Measurements from ENCODE around the gene HMGCL.
"Not testable (repeated sequence)": the region's sequence is repeated elsewhere in the genome, so short reads cannot be mapped to it uniquely, and the experiment has no call there.

HMGCL gene

DNA sequence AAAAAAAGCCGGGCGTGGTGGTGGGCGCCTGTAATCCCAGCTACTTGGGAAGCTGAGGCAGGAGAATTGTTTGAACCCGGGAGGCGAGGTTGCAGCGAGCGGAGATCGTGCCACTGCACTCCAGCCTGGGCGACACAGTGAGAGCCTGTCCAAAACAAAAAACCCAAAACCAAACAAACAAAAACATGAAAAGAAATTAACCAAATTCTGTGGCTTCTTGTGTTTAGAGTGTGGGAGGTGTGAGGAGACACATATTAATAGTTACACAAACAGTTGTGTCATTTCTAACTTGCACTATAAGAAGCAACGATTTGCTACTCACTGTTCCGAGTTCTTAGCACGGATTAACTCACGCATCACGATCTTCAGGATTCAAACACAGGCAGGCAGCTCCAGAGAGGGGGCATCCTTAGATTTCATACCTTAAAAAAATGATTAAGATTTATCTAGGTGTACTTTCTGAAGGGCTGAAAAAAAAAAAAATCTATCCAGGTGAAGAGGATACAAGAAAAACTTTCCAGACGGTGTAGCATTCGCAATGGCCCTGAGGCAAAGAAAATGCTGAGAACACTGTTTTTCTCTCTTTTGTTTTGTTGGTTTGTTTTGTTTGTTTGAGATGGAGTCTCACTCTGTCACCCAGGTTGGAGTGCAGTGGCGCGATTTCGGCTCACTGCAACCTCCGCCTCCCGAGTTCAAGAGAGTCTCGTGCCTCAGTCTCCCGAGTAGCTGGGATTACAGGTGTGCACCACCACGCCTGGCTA is 713 bp upstream of the HMGCL start:
- no peak for DNase-seq

DNA sequence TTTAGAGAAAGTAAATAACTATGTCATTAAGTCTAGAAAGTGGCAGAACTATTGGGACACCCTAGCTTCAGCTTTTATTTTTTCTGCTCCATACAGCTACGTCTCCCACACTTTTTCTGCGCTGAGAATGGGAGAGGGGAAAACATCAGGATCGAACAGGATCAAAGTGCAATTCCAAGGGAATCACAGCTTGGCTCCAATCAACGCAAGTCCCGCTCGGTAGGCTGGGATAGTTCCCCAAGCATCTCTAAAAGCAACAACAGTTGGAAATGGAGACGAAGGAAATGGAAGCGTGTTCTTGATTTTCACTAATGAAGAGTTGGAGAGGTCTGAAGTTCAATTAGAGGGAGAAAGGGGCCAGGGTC is 536 bp downstream of the HMGCL start:
- no peak for DNase-seq

DNA sequence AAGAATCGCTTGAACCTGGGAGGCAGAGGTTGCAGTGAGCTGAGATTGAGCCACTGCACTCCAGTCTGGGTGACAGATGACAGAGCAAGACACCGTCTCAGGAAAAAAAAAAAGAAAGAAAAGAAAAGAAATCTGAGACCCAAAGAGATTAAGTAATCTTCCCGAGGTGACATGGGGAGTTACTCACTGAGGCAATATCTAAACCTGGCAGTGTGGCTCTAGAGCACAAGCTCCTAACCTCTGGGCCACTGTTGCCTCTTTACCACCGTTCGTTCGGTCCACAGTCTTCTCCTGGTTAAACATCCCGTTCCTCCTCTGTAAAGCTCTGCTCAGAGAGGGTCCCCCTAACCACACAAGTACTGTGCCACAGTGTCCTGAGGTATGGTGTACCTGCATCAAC is 1.5 kb downstream of the HMGCL start:
- no peak for DNase-seq

DNA sequence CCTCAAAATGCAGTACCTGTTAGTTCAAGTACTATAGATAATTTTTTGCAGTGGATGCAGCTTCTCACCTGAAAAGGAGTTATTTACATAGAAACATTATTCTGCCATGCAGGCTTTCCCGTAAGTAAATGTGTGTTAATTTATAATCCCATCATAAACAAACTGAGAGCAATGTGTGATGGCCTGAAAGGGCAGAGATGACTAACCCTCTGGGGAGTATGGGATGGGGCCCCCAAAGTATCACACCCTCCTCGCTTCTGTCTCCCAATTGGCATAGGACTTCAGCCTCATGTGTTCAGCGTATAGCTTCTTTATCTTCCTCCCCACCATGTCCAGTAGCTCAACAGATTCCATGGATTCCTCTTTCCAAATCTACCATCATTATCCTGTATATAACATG is 7.6 kb downstream of the HMGCL start:
- no peak for DNase-seq

DNA sequence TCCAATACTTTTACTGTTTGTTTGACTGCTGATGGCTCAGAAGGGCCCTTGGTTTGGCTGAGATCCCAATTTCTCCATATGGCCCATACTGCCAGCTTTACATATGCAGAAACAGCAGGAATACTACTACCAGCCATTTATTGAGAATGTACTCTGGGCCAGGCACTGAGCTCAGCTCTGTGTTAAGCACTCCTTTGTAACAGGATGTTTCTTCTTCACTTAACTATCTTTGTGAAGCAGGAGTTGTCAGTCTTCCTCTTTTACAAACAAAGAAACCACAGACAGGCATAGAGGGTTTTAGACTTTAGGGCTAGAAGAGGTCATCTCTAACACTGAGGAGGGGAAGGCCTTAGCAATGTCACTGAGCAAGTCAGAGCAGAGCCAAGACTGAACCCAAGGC is 8.3 kb downstream of the HMGCL start:
- DNase-seq: no peak

DNA sequence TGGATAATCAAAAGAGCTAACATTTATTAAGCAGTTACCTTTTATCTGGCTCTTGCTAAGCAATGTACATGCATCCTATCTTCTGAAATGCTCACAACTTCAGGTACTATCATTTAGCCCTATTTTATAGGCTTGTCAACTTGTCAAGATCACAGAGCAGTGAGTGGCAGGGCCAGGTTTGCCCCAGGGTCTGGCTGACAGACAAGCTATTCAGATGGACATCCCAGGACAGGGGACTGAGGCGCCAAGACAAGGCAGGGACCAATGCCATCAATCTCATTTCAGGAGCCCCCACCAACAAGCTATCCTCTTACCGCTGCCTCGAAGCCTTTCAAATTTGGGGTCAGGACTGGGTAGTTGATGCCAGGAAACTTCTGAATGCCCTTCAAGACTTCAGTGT is 8.9 kb downstream of the HMGCL start:
- DNase-seq: no peak

DNA sequence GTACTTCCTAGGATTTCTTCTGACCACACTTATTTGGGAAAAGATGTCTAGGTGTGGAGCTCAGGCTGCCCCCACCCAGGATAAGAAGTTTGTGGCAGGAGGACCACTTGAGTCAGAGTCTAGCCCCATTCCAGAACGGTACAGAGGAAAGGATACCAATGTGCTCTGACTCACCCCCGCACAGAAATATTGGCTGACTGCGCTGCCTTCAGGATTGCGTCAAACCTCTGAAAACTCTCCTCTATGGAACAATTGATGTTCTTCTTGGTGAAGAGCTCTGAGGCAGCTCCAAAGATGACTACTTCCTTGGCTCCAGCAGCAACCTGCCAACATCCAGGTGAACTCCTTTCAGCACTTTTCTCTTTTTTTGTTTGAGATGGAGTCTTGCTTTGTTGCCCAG is 11.2 kb downstream of the HMGCL start:
- DNase-seq: no peak

DNA sequence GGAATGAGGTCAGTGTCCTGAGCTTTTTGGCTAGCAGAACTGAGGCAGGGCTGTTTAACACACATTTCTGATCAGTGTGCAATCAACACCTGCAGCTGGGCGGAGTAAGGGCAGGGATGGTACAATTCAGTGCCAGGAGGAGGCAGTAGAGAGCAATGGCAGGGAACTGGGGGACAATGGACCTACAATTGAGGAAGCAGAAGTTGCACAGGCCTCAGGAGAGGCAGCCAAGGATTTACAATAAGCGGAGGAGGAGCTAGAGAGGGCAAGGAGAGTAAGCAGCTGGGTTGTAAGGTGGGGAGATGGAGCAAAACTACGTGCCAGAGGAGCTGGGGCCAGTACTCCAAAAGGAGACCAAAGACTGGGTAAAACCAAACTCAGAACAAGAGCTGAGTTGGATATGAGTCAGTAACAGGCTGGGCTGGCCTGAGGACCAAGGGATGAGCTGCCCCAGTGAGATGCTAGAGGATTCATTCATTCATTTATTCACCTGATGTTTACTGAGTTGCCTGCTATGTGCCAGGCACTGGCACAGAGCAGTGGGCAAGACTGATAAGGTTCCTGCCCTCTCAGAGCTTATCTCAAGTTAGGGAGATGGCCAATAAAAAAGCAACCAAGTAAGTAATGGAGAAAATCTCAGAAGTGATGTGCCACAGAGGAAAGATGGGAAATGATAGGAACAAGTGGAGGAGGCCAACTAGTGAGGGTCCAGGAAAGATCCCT is 14.2 kb downstream of the HMGCL start:
- DNase-seq: peak; percentile 56

DNA sequence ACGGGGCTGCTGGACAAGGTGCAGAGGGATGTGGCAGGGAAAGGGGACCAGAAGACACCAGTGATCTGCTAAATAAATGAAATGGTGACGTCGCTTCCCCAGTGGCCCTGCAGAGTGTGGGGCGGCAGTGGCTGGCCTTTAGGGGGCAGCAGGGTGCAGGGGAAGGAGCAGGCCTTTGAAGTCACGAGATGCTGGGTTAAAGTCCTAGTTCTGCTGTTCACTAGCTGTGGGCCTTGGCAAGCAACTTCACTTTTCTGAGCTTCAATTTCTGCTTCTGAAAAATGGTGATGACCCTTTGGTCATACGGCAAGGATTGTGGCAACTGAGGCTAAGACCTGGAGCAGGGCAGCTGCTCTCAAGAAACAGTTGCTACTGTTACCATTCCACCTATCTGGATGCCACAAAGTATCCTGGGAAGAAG is 15.5 kb downstream of the HMGCL start:
- peak; percentile 79 for DNase-seq

DNA sequence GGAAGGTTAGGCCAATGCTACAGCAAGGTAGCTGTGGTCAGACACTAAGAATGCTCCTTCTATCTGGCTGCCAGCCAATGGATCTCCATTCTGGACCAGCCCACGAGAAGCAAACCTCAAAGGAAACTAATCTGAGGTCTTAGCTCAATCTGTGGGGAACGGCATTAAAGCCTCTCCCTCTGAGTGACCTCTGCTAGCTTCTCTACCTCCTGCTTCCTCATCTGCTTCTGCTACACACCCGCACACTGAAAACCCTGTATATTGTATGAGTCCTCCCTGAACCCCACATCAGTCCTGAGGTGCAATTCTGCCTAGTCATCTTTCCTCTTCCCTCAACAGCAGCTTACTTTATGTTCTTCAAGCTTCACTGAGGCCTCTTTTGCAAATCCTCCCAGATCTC is 17.8 kb downstream of the HMGCL start:
- DNase-seq: no peak

DNA sequence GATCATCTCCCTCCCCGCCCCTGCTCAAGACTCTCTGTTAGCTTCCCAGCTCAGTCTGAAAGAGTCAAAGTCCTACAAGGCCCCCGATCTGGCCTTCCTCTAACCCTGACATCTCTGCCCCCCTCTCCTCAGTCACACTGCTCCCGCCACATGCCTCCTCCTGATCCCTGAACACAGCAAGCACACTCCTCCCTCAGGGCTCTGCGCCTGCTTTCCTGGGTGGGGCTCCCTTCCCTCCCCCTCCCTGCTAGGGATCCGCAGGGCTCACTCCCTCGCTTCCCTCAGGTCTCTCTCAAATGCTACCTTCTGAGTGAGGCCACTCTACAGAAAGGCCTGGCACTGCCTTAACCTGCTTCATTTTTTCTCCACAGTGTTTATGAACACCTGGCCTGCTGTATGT is 18.9 kb downstream of the HMGCL start:
- DNase-seq: no peak

DNA sequence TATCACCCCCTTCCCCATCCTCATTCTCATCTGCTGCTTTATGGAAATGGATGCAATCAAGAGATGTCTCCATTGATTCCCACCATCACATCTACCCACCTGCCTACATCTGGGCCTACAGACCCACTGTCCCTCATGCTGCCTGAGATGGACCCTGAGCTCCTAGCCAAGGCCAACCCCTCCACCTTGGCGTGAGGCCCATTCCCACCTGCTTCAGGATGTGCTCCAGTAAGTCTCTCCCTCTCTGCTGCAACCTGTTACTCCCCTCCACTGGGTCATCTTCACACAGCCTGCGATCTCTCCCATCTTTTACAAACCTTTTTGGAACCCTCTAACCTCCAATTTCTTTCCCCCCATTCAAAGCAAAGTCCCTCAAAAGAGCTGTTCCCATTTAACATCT is 20.2 kb downstream of the HMGCL start:
- DNase-seq: no peak

DNA sequence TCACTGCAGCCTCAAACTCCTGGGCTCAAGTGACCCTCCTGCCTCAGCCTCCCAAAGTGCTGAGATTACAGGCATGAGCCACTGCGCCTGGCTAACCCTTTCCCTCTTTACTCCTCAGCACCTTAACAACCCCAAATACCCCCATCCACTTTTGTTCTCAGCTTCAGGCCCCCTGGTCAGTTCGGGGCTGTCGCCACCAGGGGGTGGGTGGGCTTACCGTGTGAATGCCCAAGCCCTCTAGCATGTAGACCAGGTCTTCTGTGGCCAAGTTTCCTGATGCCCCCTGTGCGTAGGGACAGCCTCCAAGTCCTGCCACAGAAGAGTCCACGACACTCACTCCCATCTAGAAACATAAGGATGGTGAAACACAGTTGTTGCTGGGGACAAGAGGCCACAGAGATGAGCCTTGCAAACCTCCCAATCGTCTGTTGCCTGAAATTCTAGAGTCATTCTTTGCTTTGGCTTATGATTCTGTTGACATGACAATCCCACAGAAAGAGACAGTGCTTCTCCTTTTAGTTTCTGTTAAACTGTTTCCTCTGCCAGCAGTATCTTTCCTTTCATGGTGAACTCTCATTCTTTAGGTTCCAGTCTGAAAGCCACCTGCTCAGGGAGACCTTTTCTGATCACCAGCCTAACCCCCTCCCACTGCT is 20.9 kb downstream of the HMGCL start:
- no peak for DNase-seq

DNA sequence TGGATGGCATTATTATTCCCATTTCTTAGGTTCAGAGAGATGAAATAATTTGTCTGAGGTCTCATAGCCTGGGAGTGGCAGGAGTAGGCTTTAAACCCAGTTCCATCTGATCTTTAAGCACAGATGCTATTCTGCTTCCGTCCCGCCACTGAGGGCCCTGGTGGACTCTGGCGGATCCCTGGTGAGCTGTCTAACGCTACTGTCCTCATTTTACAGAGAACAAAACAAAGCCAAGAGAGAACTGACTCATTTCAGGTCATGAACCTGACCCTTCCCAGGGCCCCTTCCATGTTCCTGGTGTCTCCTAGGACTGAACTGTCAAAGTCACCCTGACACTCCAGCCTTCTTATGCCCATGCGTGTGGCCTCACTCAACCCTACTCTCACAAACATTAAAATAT is 21.6 kb downstream of the HMGCL start:
- DNase-seq: no peak

DNA sequence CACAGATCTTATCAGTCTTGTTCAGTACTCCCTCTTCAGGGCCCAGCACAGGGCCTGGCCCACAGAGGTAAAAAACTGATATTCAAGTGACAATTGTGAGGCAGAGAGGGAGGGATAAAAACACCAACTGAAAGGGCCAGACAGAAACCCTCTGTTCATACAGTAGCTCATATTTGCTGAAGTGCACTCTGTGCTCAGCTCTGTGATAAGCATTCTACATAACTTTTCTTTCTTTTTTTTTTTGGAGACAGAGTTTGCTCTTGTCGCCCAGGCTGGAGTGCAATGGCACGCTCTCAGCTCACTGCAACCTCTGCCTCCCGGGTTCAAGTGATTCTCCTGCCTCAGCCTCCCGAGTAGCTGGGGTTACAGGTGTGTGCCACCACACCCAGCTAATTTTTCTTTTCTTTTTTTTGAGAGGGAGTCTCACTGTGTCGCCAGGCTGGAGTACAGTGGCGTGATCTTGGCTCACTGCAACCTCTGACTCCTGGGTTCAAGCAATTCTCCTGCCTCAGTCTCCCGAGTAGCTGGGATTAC is 22.4 kb downstream of the HMGCL start:
- DNase-seq: not testable (repeated sequence)

DNA sequence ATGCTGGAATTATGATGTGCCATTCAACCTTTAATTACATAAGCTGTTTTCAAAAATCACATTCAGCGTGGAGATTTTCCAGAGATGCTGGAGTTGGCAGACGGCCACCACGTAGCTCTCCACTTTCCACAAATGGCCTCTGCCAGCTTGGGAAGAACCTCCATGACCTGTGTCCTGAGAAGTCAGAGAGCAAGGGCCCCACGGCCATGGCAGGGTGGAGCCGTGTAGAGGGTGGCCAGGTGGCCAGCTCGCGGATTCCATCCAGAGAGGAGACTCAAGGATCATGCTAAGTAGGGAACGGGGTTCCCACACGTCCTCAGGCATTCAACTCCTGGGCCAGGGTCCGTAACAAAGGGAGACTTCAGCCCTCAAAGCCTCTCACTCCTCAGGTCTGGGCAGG is 23.4 kb downstream of the HMGCL start:
- DNase-seq: no peak

DNA sequence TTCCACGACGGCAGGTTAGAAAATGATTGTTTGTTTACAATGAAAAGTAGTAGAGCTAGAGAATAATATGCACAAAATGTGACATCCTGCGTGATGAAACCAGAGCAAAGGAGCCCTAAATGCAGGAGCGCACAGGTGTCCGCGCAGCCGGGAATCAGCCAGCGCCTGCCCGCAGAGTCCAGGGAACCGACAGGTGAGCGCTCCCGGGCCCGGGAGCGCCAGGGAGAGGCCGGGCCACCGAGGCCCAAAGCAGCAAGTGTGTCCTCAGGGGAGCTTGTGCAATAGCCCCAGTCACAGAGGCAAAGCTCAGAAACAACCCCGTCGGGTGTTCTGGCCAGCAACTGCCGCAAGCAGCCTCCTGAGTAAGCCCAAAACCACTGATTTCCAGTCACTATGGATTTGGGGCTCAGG is 23.9 kb downstream of the HMGCL start:
- DNase-seq: no peak

DNA sequence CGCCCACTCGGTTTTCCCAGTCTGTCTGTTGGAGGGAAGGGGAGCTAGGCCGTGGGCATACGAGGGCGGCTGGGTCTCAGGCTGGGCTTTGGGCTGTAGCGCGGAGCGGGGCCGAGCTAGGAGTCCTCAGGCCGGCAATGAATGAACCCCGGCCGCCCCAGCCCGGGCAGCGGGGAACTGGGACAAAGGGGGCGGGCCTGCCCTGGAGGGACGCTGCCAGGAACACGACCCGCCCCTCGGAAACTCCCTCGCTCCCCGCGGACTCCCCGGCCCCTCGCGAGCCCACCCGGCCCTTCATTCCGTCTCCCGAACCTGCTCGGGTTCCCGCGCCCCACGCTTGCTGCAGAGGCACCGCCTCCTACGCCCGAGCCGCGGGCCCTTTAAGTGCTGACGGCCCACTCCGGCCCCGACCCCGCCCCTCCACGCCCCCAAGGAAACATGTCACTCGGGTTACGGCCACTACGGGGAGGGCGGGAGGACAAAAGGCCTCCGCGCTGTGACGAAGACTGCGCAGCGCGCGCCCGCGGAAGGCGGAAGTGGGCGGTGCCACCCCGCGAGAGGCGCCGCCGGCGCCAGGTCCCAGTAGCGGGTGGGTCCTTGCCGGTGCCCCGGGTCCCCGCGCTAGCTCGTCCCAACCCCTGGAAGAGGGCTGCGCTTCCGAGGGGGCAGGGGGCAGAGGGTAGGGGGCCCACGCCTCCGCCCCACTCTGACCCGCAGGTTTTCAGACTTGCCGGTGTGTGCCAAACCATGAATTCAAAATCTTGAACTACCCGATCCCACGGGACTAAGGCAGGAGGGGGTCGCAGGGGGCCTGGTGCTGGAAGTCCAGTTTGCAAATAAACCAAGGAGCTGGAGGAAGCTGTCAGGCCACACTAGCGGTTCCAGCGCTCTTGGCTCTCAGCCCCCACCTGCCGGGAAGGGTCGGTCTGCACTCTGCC is 24.6 kb downstream of the HMGCL start, which contains the start of gene GALE:
Gene GALE, minus strand, starts transcription at position 355 of the 938 bp plus-strand sequence. CDS start 1,747 bp downstream, outside the sequence.
- DNase-seq: peak; percentile 97

DNA sequence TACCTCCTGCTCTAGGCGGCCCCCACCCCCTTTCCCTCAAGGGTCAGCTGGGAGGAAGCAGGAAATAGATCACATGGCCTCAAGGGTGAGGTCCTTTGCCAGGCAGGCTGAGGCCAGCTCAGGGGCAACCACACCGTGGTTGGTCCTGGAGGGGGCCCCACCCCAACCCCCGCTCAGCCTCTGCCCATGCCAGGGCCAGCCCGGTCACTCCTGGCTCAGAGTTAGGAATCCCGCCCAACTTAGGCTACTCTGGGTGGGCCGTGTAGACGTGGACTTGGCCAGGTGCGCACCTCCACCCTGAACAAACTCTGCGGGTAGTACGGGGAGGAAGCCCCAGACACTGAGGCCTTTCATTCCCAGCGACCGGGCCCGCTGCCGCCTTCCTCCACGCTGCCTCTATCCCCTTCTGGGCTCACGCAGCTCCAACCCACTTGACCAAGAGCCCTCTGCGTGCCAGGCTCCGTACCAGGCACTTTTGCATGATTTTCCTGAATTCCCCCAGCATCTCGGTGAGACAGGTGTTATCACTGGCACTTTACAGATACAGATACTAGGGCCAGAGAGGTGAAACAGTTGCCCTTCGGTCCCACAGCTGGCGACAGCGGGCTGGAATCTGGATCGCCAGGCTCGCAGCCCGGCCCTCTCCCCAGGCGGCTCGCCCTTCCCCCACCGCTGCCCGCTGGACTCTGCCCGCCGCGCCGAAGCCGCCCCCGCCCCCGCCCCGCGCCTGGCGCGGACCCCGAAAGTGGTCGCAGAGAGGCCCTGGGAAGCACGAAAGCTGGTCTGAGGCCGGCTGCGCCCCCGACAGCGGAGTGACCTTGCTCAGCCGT is 25.4 kb downstream of the HMGCL start:
- DNase-seq: no peak

DNA sequence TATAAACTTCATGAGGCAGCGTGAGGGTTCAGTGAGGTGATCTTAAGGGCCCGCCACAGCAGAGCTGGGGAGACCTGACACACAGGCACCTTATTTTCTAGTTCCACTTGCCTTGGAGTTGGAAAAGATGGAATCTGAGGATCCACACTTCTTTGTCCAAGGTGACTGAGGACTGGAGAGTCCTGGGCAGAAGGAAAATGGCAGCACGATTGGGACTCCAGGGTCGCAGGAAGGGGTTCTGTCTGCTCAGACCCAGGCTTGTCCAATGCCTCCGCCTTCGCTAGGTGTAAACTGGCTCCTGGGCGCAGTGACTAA is 26.0 kb downstream of the HMGCL start:
- no peak for DNase-seq

DNA sequence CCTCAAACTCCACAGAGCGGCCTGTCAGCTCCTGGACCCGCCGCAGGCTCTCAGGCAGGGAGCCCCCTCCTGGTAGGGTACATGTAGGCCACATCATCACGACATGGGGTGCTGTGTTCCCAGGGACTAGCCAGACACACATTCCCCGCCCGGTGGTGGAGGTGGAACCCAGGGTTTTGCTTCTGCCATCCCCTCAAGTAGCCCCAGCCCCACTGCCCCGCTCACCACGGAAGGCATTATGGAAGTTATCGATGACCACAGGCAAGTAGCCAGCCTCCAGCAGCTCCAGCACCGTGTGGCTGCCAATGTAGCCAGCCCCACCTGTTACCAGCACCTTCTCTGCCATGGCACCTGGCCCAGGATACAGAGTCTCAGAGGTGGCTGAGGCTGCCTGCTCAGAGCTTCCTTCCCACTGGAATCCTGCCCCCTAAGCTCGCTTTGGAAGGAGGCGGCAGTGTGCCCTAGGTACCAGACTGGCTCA is 26.5 kb downstream of the HMGCL start:
- DNase-seq: no peak
